CD4-positive, alpha-beta T cell treated with Interleukin-17A for 1 hour (primary cell): ENCODE measurements around the gene RMI2.

ENCODE experiments used
- DNase-seq: peaks from one replicate; pipeline ENCODE4 v3.0.0-alpha.2; 2020

RMI2 gene

GRCh38 chr16:11386791-11387546 lies 41.7 kb downstream of the RMI2 start:
- no peak for DNase-seq

GRCh38 chr16:11389083-11389482 lies 43.8 kb downstream of the RMI2 start:
- DNase-seq, result no peak

GRCh38 chr16:11389631-11390565 lies 44.6 kb downstream of the RMI2 start:
- no peak for DNase-seq

GRCh38 chr16:11390573-11391495 lies 45.6 kb downstream of the RMI2 start:
- DNase-seq, result no peak

GRCh38 chr16:11391576-11391975 lies 46.3 kb downstream of the RMI2 start:
- DNase-seq, result no peak

- DNase-seq, result no peak
Measured at GRCh38 chr16:11392041-11392581, 46.9 kb downstream of the RMI2 start.

GRCh38 chr16:11393366-11393765 lies 48.1 kb downstream of the RMI2 start:
- no peak for DNase-seq

- no peak for DNase-seq
Measured at GRCh38 chr16:11393861-11394592, 48.8 kb downstream of the RMI2 start.

- DNase-seq, result no peak
Measured at GRCh38 chr16:11394593-11394960, 49.3 kb downstream of the RMI2 start.

- no peak for DNase-seq
Measured at GRCh38 chr16:11395008-11395948, 50.0 kb downstream of the RMI2 start.

- DNase-seq, result no peak
Measured at GRCh38 chr16:11395949-11396240, 50.6 kb downstream of the RMI2 start.

- peak; percentile 64 for DNase-seq
Measured at GRCh38 chr16:11396241-11397048, 51.2 kb downstream of the RMI2 start.

GRCh38 chr16:11398136-11398535 lies 52.9 kb downstream of the RMI2 start:
- DNase-seq, result no peak

GRCh38 chr16:11398851-11399250 lies 53.6 kb downstream of the RMI2 start:
- no peak for DNase-seq

GRCh38 chr16:11399261-11399831 lies 54.1 kb downstream of the RMI2 start:
- no peak for DNase-seq

- no peak for DNase-seq
Measured at GRCh38 chr16:11400076-11400475, 54.8 kb downstream of the RMI2 start.
